SU-DHL-6 (cell line): Measurements from ENCODE around the gene CH25H.

Experiments used
- EZH2phosphoT487 ChIP-seq: fragments of 200-600 bp; sonication (generic), shearing (Covaris generic); conservative IDR thresholded peaks from 2 replicates; pipeline ENCODE4 v1.6.1; 2018; ENCODE audit warnings: mild to moderate bottlenecking, antibody characterized with exemption, low read length, moderate library complexity, mixed read lengths
- TF ChIP-seq, protein P1 (sequence below): fragments of 200-600 bp; sonication (generic); IDR thresholded peaks from one replicate; pipeline ENCODE4 v1.5.1; 2017; ENCODE audit warnings: antibody characterized with exemption, mild to moderate bottlenecking, low read length, moderate library complexity; ENCODE audit not compliant: insufficient read depth, poor library complexity, severe bottlenecking

DNA sequence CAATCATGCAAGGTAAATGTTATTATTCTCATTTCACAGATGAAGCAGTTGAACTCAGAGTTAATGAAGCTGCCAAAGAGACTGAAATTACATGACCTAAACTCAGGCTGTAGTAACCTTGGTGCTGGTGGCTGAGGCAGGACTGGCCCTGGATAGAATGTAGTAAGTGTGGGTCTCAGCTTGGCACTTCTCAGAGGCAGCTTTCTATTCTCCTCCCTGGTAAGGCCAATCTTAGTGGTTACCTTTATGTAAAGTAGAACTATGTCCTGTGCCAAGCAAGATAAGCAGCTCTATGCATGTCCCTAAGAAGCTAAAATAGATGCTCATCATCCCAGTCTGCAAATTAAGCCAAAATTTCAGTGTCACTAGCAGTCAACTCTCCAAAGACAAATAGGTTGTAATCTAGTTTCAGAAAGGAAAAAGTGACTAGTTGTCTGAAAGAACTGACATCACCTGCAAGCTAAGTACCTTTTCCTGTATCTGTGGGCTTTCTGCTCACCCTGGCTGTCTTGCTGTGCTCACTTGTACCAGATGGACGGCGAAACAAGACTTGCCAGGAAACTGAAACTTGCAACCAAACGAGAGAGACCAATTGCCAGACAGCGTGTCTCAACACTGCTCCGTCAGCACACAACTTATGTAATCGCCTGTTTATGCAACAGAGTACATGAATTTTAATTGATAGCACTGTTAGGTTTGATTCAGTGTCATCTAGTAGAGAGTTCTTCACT lies 43.7 kb downstream of the CH25H start:
- TF ChIP-seq, protein P1, sequence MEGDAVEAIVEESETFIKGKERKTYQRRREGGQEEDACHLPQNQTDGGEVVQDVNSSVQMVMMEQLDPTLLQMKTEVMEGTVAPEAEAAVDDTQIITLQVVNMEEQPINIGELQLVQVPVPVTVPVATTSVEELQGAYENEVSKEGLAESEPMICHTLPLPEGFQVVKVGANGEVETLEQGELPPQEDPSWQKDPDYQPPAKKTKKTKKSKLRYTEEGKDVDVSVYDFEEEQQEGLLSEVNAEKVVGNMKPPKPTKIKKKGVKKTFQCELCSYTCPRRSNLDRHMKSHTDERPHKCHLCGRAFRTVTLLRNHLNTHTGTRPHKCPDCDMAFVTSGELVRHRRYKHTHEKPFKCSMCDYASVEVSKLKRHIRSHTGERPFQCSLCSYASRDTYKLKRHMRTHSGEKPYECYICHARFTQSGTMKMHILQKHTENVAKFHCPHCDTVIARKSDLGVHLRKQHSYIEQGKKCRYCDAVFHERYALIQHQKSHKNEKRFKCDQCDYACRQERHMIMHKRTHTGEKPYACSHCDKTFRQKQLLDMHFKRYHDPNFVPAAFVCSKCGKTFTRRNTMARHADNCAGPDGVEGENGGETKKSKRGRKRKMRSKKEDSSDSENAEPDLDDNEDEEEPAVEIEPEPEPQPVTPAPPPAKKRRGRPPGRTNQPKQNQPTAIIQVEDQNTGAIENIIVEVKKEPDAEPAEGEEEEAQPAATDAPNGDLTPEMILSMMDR: no peak
- no peak for TF ChIP-seq EZH2phosphoT487
